Esophagus muscularis mucosa (tissue), 3 donors: ENCODE results near the gene CCDC78.

Source experiments
- CTCF ChIP-seq, 3 experiments: fragments of 200-600 bp in 2 of 3; fragments of 450-650 bp in 1 of 3; sonication (generic) in 2 of 3; IDR thresholded peaks; one replicate each; pipeline ENCODE4 v1.5.1; 2017 to 2019; ENCODE audit warnings: antibody characterized with exemption in 3 of 3, mild to moderate bottlenecking in 2 of 3, moderate library complexity in 1 of 3
- EP300 ChIP-seq: sonication (generic); formaldehyde crosslinking; IDR thresholded peaks from one replicate; pipeline ENCODE4 v1.6.1; 2017; ENCODE audit warnings: antibody characterized with exemption

- no peak for TF ChIP-seq EP300
- TF ChIP-seq CTCF (IDR thresholded peaks at IDR 0.05) = no peak
Measured at GRCh38 chr16:775236-775796, 49.1 kb upstream of the CCDC78 start.
